ENCODE data around the gene SLC22A5. TPM values are rescaled to one million over a fixed set of nuclear protein-coding genes. Genes with fewer than 3 reads are reported as not detected.

SLC22A5 gene
- total and polyA plus RNA-seq, 10 of the 15 experiments (the other 5 are each of a cell fraction or from before 2014, with no cell fraction given), result 1.1 to 4.4 (median 2.3) TPM

DNA sequence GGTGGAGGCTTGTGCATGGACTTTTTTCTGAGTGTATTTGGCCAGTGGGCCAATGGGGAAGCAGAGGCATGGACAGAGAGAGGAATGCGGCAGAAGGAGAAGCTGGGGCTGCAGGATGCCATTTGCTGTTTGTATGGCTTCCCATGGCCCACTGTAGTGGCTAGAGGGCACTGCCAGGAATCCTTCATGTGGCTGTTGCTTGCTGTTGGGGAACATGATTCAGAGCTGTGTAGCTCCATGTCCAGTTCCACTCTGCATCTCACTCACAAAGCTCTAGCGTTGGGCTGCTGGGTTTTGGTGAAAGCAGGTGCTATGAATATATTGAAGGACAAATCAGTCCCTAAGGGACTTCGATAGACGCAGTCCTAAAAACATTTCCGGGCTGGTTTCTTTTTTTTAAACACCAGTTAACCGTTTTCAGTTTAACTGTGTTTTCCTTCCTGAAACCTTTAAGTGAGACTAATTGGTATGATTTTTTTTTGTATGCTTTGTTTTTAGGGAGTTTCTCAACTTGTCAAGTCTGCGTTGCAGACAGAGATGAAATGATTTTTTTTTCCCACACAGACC, 51.3 kb downstream of the SLC22A5 start:
- Histone ChIP-seq H3K4me2 (ENCODE audit: control insufficient read depth, insufficient read depth) (peak overlapping the region; percentile 89), H2AFZ (ENCODE audit: control insufficient read depth, low read depth, low read length) (no peak overlapping the region), H3K4me1 (ENCODE audit: control insufficient read depth, insufficient read depth, low read length) (peaks cover 78% of the 10 kb centered on the region), H3K4me3 (peak overlapping the region; percentile 31), H3K9me3 (replicated peaks; ENCODE audit: control insufficient read depth, insufficient read depth, low read length) (no peaks in the 10 kb centered on the region), H3K79me2 (ENCODE audit: control insufficient read depth, insufficient read depth, low read length) (peaks cover 83% of the 10 kb centered on the region), H3K9ac (ENCODE audit: control insufficient read depth, insufficient read depth, low read length) (peak overlapping the region; percentile 75), H3K27ac (ENCODE audit: control insufficient read depth, insufficient read depth) (peak overlapping the region; percentile 94), H3K27me3 (replicated peaks in 1 of 2; ENCODE audit: control insufficient read depth in 2 of 2, insufficient read depth in 2 of 2, low read length in 1 of 2) (no peaks in the 10 kb centered on the region), H4K20me1 (ENCODE audit: control insufficient read depth, insufficient read depth) (no peaks in the 10 kb centered on the region), H3K36me3 (ENCODE audit: control insufficient read depth in 2 of 2, insufficient read depth in 2 of 2, low read length in 1 of 2) (peaks cover 9 to 26% of the 10 kb centered on the region in 2 experiments)
- POLR2A ChIA-PET, result interaction anchor here (0.5 to 1.7 kb wide), 19 partner anchors 8 to 86 kb away, joined by 3 to 28 read pairs (median 4); partner anchors contain the start of gene IRF1
- CTCF ChIA-PET, result interaction anchor here (0.7 to 1.7 kb wide), 25 partner anchors 8 to 243 kb away, joined by 3 to 67 read pairs (median 6); partner anchors contain the start of gene IRF1
- in situ Hi-C loops (cut with MboI), result loop anchor here (5.0 kb wide), 1 partner anchor 52 kb away; no protein-coding TSS in a partner anchor
- WGBS (ENCODE audit: insufficient coverage, insufficient replicate concordance, low lambda C conversion rate, missing lambda C conversion rate), result 0% methylated on average over 7 of the region's 7 CpGs
- SMC1A ChIA-PET (ENCODE audit: uncharacterized antibody, unreplicated experiment), result interaction anchor here (0.7 to 1.7 kb wide), 26 partner anchors 9 to 330 kb away, joined by 3 to 64 read pairs (median 6); partner anchors contain the start of gene IRF1
- TSS peak; percentile 62 for BruUV-seq (replicated peaks)
- ATAC-seq (peak; percentile 60), FAIRE-seq (peak; percentile 54), DNase-seq (ENCODE audit: low read depth, low spot score) (peak; percentile 95)
- intact Hi-C loops (cut with micrococcal nuclease; ENCODE audit: unreplicated experiment), result loop anchor here (1.0 to 5.0 kb wide), 2 partner anchors 7 to 242 kb away; no protein-coding TSS in a partner anchor
- RAD21 ChIA-PET (ENCODE audit: unreplicated experiment), result interaction anchor here (0.7 to 1.7 kb wide), 25 partner anchors 9 to 315 kb away, joined by 3 to 77 read pairs (median 5); partner anchors contain the start of gene IRF1
- TF ChIP-seq BHLHE40 (IDR thresholded peaks at IDR 0.05; ENCODE audit: borderline replicate concordance in 1 of 2, low read depth in 2 of 2, low read length in 1 of 2) (peak; percentile 61 to 74; a peak in 2 of 4 replicates), BCL3 (IDR thresholded peaks at IDR 0.05; ENCODE audit: borderline replicate concordance, insufficient read depth, low read depth, low read length, poor library complexity, severe bottlenecking) (peak; percentile 28), CHD1 (IDR thresholded peaks at IDR 0.05; ENCODE audit: low read depth, low read length) (0 out of 2 replicates have a peak, but pooled peaks have one; percentile 5), CHD4 (IDR thresholded peaks at IDR 0.05) (no peak), ETV6 (conservative IDR thresholded peaks at IDR 0.05 in 1 of 2, IDR thresholded peaks at IDR 0.05 in 1 of 2; ENCODE audit: borderline replicate concordance in 1 of 2, low read depth in 1 of 2) (peak in 1 of 2 experiments; percentile 87; a peak in 2 of 4 replicates), ESRRA (IDR thresholded peaks at IDR 0.05; ENCODE audit: low read length) (0 out of 2 replicates have a peak, but pooled peaks have one; percentile 42), NR2F1 (conservative IDR thresholded peaks at IDR 0.05) (peak; percentile 38; the same call in 1 of the 2 replicates), BACH1 (IDR thresholded peaks at IDR 0.05; ENCODE audit: borderline replicate concordance) (no peak; the same call in 1 of the 2 replicates), PKNOX1 (IDR thresholded peaks at IDR 0.05) (peak; percentile 57), POLR2AphosphoS2 (IDR thresholded peaks at IDR 0.05; ENCODE audit: low read depth, low read length) (0 out of 2 replicates have a peak, but pooled peaks have one; percentile 44), SMAD5 (IDR thresholded peaks at IDR 0.05; ENCODE audit: low read depth) (no peak), NFYB (IDR thresholded peaks at IDR 0.05; ENCODE audit: insufficient read depth, low read depth, low read length) (no peak)
- TF ChIP-seq, protein P1, sequence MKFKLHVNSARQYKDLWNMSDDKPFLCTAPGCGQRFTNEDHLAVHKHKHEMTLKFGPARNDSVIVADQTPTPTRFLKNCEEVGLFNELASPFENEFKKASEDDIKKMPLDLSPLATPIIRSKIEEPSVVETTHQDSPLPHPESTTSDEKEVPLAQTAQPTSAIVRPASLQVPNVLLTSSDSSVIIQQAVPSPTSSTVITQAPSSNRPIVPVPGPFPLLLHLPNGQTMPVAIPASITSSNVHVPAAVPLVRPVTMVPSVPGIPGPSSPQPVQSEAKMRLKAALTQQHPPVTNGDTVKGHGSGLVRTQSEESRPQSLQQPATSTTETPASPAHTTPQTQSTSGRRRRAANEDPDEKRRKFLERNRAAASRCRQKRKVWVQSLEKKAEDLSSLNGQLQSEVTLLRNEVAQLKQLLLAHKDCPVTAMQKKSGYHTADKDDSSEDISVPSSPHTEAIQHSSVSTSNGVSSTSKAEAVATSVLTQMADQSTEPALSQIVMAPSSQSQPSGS (IDR thresholded peaks at IDR 0.05; ENCODE audit: low read length), result no peak
- TF ChIP-seq, protein P2, sequence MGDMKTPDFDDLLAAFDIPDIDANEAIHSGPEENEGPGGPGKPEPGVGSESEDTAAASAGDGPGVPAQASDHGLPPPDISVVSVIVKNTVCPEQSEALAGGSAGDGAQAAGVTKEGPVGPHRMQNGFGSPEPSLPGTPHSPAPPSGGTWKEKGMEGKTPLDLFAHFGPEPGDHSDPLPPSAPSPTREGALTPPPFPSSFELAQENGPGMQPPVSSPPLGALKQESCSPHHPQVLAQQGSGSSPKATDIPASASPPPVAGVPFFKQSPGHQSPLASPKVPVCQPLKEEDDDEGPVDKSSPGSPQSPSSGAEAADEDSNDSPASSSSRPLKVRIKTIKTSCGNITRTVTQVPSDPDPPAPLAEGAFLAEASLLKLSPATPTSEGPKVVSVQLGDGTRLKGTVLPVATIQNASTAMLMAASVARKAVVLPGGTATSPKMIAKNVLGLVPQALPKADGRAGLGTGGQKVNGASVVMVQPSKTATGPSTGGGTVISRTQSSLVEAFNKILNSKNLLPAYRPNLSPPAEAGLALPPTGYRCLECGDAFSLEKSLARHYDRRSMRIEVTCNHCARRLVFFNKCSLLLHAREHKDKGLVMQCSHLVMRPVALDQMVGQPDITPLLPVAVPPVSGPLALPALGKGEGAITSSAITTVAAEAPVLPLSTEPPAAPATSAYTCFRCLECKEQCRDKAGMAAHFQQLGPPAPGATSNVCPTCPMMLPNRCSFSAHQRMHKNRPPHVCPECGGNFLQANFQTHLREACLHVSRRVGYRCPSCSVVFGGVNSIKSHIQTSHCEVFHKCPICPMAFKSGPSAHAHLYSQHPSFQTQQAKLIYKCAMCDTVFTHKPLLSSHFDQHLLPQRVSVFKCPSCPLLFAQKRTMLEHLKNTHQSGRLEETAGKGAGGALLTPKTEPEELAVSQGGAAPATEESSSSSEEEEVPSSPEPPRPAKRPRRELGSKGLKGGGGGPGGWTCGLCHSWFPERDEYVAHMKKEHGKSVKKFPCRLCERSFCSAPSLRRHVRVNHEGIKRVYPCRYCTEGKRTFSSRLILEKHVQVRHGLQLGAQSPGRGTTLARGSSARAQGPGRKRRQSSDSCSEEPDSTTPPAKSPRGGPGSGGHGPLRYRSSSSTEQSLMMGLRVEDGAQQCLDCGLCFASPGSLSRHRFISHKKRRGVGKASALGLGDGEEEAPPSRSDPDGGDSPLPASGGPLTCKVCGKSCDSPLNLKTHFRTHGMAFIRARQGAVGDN (IDR thresholded peaks at IDR 0.05), result peak; percentile 84

Data from GM12878 (cell line).